HK-2 (cell line): ENCODE measurements around the gene KIF26B.

ENCODE experiments used
- DNase-seq: peaks from one replicate; pipeline ENCODE4 v3.0.0-alpha.2; 2018; ENCODE audit not compliant: unreplicated experiment

The KIF26B gene

DNA sequence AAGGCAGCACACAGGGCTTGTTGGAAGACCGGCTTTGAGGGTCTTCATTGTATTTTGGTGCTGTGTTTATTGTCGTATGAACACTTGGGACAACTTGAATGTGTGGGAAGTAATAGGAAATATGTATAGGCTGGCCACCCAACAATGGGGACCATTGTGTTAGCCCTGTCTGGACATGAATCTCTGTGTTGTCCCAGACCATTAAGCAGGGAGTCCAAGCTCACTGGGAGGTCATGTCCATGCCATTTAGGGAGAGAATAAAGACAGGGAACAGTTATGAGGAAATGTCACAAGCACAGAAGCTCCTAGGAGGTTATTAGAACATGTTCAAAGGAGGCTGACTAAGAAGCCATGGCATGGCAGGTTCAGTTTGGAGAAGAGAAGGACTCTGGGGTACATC is 266.1 kb downstream of the KIF26B start:
- no peak for DNase-seq

DNA sequence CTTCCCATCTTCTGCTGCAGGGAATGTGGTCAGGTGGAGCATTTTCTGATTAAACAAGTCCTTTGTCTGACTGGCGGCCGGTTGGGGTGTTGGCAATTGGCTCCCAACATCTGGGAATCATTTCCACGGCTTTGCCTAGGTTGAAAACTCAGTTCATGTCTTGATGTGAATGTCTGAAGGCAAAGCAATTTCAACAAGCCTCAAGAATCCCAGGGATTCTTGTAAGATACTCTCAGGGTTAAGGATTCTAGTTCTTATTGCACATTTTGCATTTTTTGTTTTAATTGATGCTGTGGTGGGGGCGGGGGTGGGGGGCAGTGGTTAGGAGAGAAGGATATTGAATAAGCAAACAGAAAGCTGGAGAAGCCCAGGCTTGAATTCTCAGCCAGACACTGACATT is 273.9 kb downstream of the KIF26B start:
- DNase-seq: no peak

GRCh38 chr1:245431706-245432105 is 276.9 kb downstream of the KIF26B start:
- no peak for DNase-seq

DNA sequence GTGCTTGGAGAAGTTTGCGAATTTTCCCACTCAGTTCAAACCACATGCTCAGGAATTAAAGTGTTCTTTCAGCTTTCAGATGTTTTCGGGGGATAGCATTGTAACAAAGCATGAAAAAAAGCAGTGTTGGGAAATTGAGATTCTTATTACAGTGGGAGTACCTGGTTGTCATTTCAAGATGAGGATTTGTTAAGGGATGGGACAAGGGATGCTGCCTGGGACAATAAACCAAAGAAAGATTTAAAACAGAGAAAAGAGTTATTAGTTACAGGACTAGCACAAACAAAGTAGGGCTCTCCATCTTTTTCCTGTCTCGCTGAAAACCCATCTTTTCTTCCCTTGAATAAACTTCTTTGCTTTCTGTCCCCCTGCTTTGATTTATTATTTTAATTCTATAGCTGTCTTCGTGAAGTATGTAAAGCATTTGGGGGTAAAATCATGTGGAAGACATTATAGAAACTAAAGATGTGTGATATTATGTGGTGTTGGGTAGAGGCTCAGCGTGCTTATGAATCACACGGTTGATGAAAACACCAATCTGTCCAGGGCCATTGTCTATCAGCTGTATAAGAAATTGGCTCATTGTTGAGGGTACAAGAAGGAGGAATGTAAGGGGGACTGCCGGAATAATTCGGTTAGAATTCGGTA is 277.6 kb downstream of the KIF26B start:
- DNase-seq: no peak

GRCh38 chr1:245433561-245433960 is 278.8 kb downstream of the KIF26B start:
- no peak for DNase-seq

GRCh38 chr1:245434280-245434679 is 279.5 kb downstream of the KIF26B start:
- no peak for DNase-seq

GRCh38 chr1:245436407-245436806 is 281.6 kb downstream of the KIF26B start:
- DNase-seq: no peak

DNA sequence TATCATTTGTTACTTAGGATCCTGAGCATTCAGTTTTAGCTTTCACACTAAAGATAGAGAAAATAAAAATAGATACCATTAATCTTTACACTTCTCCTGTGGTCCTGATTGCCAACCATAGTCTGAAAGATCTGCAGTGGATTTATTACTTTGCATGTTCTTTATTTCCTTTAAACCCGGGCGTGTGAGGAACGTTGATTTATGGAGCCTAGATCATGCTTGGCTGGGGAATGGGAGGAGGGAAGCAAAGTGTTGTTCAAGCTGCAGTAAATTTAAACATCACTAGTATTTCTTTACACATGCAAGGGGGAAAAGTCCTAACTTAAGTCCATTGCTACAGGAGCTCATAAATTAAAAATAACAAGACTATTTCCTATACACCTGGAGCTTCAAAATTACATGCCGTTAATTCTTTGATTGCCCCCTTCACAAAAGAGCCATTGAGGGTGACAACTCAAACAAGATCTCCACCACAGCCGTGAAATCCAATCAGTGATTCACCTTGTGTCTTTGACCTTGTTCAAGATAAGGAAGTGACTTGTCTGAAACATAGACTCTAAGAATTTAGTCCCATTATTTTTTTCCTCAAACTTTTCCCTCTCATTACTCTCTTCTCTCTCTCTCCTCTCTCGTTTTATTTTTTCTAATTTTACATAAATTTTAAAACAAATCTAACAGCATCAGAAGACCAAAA is 282.7 kb downstream of the KIF26B start:
- no peak for DNase-seq

DNA sequence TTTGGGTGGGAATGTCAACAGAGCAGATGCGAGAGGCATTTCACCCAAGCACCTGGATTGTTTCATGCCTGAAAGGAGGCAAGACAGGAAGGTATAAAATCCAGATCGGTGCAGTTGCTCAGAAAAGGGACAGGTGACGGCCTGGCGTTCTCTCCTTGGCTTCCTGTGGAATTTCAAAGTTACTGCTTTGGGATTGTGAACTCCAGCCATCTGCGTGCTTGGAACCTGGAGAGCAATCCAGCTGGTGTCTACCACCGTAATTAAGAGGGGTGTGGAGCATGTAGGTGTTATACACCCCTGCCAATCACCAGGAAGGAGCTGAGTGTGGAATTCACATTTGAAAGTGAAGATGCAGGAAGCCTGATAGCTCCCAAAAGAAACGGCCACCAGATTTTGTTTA is 286.1 kb downstream of the KIF26B start:
- DNase-seq: no peak

DNA sequence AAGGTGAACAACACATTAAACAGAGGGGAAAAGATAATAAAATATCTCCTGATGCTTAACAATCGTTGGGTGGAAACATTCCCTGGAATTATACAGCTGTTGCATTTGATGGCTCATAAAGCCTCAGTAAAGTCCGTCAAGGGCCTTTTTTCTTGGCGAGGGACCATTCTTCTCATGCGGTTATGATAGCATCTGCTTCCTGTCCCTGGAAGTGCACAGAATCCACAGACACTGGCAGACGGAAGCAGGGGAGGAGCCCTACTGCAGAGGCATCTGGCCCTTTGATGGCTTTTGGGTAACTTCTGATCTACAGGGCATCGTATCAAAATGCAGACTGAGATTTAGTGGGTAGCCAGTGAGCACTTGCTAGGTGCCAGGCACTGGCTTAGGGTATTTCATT is 286.9 kb downstream of the KIF26B start:
- no peak for DNase-seq

GRCh38 chr1:245444147-245444828 is 289.5 kb downstream of the KIF26B start:
- DNase-seq: no peak

- no peak for DNase-seq
Measured at GRCh38 chr1:245444945-245445344, 290.2 kb downstream of the KIF26B start.

GRCh38 chr1:245448531-245448930 is 293.7 kb downstream of the KIF26B start:
- no peak for DNase-seq

DNA sequence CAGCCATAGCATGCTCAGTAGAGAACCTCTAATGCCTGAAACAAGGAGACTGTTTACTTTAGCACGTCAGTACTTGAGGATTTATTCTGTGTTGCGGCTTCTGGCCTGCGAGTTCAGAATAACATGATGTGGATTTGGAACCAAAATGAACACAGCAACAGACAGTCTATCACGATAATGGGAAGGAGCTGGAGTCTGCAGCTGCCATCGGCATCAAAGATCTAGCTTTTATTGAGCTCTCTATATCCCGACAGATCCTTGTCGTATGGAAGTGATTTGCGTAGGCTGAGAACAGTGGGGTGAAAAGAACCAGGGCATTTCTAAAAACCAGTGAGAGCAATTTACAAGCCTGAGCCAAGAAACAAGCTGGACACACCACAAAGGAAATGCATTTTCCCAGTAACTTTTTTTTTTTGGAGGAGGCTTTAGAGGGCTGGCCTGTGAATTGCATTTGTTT is 294.2 kb downstream of the KIF26B start:
- DNase-seq: no peak

DNA sequence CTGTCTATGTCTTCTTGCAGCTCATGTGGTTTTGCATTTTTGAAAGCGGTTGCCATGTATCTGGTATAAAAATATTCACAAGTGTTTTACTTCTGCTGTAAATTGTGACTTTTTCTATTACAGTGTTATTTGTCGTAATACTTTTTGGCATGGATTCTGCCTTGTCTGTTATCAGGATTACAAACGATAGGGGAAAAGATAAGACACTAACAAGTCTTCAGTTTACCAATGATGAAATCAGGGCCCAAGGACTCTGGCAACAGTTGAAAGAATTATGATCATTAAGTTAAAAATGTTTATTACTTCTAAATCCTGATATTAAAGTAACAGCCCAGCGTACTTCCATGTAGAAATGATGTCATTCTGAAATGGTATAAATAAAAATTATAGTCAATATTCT is 298.8 kb downstream of the KIF26B start:
- no peak for DNase-seq

DNA sequence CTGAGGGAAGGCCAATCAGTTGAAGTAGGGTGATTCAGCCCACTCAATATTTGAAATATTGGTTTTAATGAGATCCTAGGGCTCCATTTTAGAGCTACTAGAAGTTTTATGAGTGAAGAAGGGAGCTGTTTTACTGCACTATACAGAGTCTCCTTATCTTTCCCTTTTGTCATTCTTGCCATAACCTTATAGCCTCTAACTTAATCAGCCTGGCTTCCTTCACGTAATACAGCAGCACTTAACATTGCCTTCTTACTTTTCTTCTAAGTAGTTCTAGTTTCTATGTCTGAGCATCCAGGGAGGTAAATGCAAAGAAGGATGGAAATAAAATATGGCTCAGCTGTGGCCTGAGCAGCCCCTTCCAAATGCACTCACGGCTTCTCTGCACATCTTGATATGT is 299.3 kb downstream of the KIF26B start:
- DNase-seq: no peak

DNA sequence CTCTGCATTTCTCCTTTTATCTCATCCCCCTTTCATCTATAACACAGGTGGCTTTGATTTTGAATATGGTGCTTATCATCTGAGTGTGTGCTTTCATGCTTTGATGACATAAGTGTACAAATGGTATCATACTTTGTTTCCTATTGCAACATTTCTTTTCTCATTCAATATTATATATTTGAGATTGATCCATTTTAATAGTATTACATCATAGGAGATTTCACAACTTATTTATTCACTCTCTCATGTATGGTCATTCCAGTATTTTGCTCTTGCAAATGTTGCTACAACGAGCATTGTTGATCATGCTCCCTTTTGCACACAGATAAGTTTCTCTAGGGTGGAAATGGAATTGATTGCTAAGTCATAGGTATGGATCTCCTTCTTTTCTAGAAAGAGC is 302.8 kb downstream of the KIF26B start:
- no peak for DNase-seq

DNA sequence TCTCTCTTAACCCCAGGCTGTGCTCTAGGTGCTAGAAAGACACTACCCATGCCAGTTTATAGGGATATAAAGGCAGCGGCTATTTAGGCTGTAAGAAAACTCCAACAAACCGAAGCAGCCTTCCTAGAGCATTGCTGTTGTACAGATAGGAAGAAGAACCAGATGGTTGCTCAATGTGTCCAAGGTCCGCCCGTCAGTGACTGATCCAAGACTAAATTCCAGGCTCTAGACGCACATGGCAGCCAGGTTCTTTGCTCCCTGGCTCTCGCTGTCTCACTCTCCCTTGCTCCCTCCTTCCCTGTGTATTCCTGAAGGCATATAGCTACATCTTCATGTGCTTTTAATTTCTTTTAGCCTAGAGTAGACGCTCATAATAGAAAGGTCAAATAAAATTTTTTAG is 303.4 kb downstream of the KIF26B start:
- DNase-seq: no peak

DNA sequence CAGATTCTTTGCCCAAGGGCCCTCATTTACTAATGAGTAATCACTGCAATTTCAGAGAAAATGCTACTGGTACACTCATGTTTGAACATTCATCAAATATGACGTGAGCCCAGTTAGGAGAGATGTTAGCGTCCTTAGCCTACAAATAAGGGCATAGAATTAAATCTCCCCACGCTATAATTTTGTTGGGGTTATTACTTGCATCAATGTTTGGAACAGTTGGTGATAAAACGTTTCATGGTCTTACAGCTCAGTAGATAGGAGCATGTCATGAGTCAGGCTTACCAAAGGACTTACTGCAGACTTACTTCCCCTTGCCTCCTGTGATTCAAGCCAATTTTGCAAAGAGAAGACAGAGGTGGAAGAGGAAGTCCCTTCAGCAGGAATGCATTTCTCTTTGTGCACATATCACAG is 304.0 kb downstream of the KIF26B start:
- DNase-seq: no peak

- DNase-seq: no peak
Measured at GRCh38 chr1:245459621-245460020, 304.8 kb downstream of the KIF26B start.

GRCh38 chr1:245461681-245462080 is 306.9 kb downstream of the KIF26B start:
- DNase-seq: no peak

DNA sequence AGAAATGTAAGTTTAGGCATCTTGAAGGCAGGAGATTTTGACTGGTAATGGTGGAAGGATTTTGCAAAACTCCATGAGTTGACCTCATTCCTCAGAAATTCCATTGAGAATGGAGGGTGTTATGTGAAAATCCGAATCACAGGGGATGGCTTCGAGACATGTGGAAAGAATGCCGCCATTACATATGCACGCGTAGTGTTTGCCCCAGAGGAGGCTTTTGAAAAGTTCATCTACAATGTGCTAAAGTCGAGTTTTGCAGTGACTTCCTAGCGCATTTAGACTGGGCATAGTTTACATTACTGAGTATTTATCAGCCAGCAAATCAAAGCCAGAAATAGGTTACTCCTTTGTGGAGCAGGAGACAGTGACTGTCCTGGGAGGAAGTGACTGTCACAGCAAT is 307.4 kb downstream of the KIF26B start:
- no peak for DNase-seq
